ENCODE data around the gene ARSG. TPM values are rescaled to one million over a fixed set of nuclear protein-coding genes. Genes with fewer than 3 reads are reported as not detected.
"Not testable (repeated sequence)": the region's sequence is repeated elsewhere in the genome, so short reads cannot be mapped to it uniquely, and the experiment has no call there.

ARSG gene
- total and polyA plus RNA-seq, 10 of the 15 experiments (the other 5 are each of a cell fraction or from before 2014, with no cell fraction given) = 2.9 to 13.5 (median 7.6) TPM

DNA sequence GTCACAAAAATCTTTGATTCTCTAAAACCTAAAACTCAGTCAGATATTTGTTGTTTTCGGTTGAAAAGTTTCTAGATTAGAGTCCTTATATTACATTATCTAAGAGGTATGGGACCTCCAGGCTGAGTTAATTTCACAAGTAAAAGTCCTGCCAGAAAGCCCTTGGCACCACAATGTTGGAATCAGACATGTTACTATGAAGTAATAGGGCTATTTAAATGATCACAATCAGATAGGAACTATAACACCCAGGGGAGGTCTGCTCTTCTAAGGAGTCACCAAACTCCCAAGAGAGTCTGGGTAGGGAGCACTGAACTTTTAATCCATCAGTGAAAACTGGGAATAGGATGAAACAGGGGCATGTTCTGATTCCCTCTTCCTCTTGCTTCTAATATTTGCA lies 111.8 kb downstream of the ARSG start:
- 94% methylated on average over 1 of the region's 1 CpG for WGBS (ENCODE audit: insufficient coverage, insufficient replicate concordance, low lambda C conversion rate, missing lambda C conversion rate)
- intact Hi-C loops (cut with micrococcal nuclease; ENCODE audit: unreplicated experiment) = no loop called here
- Histone ChIP-seq H3K9me3 (replicated peaks; ENCODE audit: control insufficient read depth, insufficient read depth, low read length) (no peaks in the 10 kb centered on the region; the same call in 2 of the 3 replicates), H3K79me2 (ENCODE audit: control insufficient read depth, insufficient read depth, low read length) (no peaks in the 10 kb centered on the region), H3K4me1 (ENCODE audit: control insufficient read depth, insufficient read depth, low read length) (peaks cover 6% of the 10 kb centered on the region), H3K27ac (ENCODE audit: control insufficient read depth, insufficient read depth) (no peak overlapping the region), H3K4me2 (ENCODE audit: control insufficient read depth, insufficient read depth) (no peak overlapping the region), H3K9ac (ENCODE audit: control insufficient read depth, insufficient read depth, low read length) (no peak overlapping the region), H2AFZ (ENCODE audit: control insufficient read depth, low read depth, low read length) (no peak overlapping the region), H4K20me1 (ENCODE audit: control insufficient read depth, insufficient read depth) (no peaks in the 10 kb centered on the region), H3K4me3 (no peak overlapping the region), H3K36me3 (ENCODE audit: control insufficient read depth in 2 of 2, insufficient read depth in 2 of 2, low read length in 1 of 2) (no peaks in the 10 kb centered on the region), H3K27me3 (replicated peaks in 1 of 2; ENCODE audit: control insufficient read depth in 2 of 2, insufficient read depth in 2 of 2, low read length in 1 of 2) (no peaks in the 10 kb centered on the region)
- in situ Hi-C loops (cut with MboI) = no loop called here
- ChIA-PET SMC1A (ENCODE audit: uncharacterized antibody, unreplicated experiment) (interaction anchor here (0.7 to 0.8 kb wide), 2 partner anchors 13 to 138 kb away, joined by 3 to 4 read pairs; no protein-coding TSS in a partner anchor), POLR2A (no interaction called here), RAD21 (ENCODE audit: unreplicated experiment) (interaction anchor here (0.6 kb wide), 1 partner anchor 24 kb away, joined by 3 read pairs; no protein-coding TSS in a partner anchor), CTCF (interaction anchor here (2.8 kb wide), 1 partner anchor 231 kb away, joined by 7 read pairs; no protein-coding TSS in a partner anchor)
- no peak for ATAC-seq
- no TSS peak for BruUV-seq (replicated peaks)
- no peak for DNase-seq (ENCODE audit: low read depth, low spot score)
- TF ChIP-seq, protein P1, sequence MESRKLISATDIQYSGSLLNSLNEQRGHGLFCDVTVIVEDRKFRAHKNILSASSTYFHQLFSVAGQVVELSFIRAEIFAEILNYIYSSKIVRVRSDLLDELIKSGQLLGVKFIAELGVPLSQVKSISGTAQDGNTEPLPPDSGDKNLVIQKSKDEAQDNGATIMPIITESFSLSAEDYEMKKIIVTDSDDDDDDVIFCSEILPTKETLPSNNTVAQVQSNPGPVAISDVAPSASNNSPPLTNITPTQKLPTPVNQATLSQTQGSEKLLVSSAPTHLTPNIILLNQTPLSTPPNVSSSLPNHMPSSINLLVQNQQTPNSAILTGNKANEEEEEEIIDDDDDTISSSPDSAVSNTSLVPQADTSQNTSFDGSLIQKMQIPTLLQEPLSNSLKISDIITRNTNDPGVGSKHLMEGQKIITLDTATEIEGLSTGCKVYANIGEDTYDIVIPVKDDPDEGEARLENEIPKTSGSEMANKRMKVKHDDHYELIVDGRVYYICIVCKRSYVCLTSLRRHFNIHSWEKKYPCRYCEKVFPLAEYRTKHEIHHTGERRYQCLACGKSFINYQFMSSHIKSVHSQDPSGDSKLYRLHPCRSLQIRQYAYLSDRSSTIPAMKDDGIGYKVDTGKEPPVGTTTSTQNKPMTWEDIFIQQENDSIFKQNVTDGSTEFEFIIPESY (IDR thresholded peaks at IDR 0.05) = no peak
- no peak for TF ChIP-seq WRNIP1 (IDR thresholded peaks at IDR 0.05; ENCODE audit: borderline replicate concordance, low read depth, low read length)
- no peak for FAIRE-seq

DNA sequence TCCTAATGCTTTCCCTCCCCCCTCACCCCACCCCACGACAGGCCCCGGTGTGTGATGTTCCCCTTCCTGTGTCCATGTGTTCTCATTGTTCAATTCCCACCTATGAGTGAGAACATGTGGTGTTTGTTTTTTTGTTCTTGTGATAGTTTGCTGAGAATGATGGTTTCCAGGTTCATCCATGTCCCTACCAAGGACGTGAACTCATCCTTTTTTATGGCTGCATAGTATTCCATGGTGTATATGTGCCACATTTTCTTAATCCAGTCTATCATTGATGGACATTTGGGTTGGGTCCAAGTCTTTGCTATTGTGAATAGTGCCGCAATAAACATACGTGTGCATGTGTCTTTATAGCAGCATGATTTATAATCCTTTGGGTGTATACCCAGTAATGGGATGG lies 112.5 kb downstream of the ARSG start:
- H3K79me2 ChIP-seq (ENCODE audit: control insufficient read depth, insufficient read depth, low read length); H3K27me3 ChIP-seq (replicated peaks in 1 of 2; ENCODE audit: control insufficient read depth in 2 of 2, insufficient read depth in 2 of 2, low read length in 1 of 2); ATAC-seq; SMC1A ChIA-PET (ENCODE audit: uncharacterized antibody, unreplicated experiment); intact Hi-C loops (cut with micrococcal nuclease; ENCODE audit: unreplicated experiment); H3K27ac ChIP-seq (ENCODE audit: control insufficient read depth, insufficient read depth); H3K9ac ChIP-seq (ENCODE audit: control insufficient read depth, insufficient read depth, low read length); H3K4me1 ChIP-seq (ENCODE audit: control insufficient read depth, insufficient read depth, low read length); H3K4me3 ChIP-seq; H4K20me1 ChIP-seq (ENCODE audit: control insufficient read depth, insufficient read depth); H2AFZ ChIP-seq (ENCODE audit: control insufficient read depth, low read depth, low read length); DNase-seq (ENCODE audit: low read depth, low spot score); POLR2A ChIA-PET; BruUV-seq (replicated peaks); H3K9me3 ChIP-seq (replicated peaks; ENCODE audit: control insufficient read depth, insufficient read depth, low read length); H3K4me2 ChIP-seq (ENCODE audit: control insufficient read depth, insufficient read depth); in situ Hi-C loops (cut with MboI); FAIRE-seq; H3K36me3 ChIP-seq (ENCODE audit: control insufficient read depth in 2 of 2, insufficient read depth in 2 of 2, low read length in 1 of 2): not testable (repeated sequence)
- ChIA-PET CTCF (interaction anchor here (2.8 kb wide), 1 partner anchor 231 kb away, joined by 7 read pairs; no protein-coding TSS in a partner anchor), RAD21 (ENCODE audit: unreplicated experiment) (interaction anchor here (0.6 kb wide), 1 partner anchor 25 kb away, joined by 3 read pairs; no protein-coding TSS in a partner anchor)
- 95% methylated on average over 5 of the region's 5 CpGs for WGBS (ENCODE audit: insufficient coverage, insufficient replicate concordance, low lambda C conversion rate, missing lambda C conversion rate)

DNA sequence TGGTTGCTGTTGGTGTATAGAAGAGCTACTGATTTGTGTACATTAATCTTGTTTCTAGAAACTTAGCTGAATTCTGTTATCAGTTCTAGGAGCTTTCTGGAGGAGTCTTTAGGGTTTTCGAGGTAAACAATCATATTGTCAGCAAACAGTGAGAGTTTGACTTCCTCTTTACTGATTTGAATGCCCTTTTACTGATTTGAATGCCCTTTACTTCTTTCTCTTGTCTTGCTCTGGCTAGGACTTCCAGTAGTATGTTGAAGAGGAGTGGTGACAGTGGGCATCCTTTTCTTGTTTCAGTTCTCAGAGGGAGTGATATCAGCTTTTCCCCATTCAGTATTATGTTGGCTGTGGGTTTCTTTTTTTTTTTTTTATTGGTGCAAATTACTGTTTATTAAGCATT lies 116.4 kb downstream of the ARSG start:
- H3K27ac ChIP-seq (ENCODE audit: control insufficient read depth, insufficient read depth); H3K4me1 ChIP-seq (ENCODE audit: control insufficient read depth, insufficient read depth, low read length); H2AFZ ChIP-seq (ENCODE audit: control insufficient read depth, low read depth, low read length); ATAC-seq; FAIRE-seq; BruUV-seq (replicated peaks); H3K79me2 ChIP-seq (ENCODE audit: control insufficient read depth, insufficient read depth, low read length); H3K27me3 ChIP-seq (replicated peaks in 1 of 2; ENCODE audit: control insufficient read depth in 2 of 2, insufficient read depth in 2 of 2, low read length in 1 of 2); intact Hi-C loops (cut with micrococcal nuclease; ENCODE audit: unreplicated experiment); RAD21 ChIA-PET (ENCODE audit: unreplicated experiment); H3K36me3 ChIP-seq (ENCODE audit: control insufficient read depth in 2 of 2, insufficient read depth in 2 of 2, low read length in 1 of 2); in situ Hi-C loops (cut with MboI); H3K9ac ChIP-seq (ENCODE audit: control insufficient read depth, insufficient read depth, low read length); POLR2A ChIA-PET; H3K9me3 ChIP-seq (replicated peaks; ENCODE audit: control insufficient read depth, insufficient read depth, low read length); H4K20me1 ChIP-seq (ENCODE audit: control insufficient read depth, insufficient read depth); H3K4me3 ChIP-seq; DNase-seq (ENCODE audit: low read depth, low spot score); H3K4me2 ChIP-seq (ENCODE audit: control insufficient read depth, insufficient read depth): not testable (repeated sequence)
- ChIA-PET CTCF (interaction anchor here (0.6 to 1.3 kb wide), 2 partner anchors 9 to 280 kb away, joined by 3 to 9 read pairs; no protein-coding TSS in a partner anchor), SMC1A (ENCODE audit: uncharacterized antibody, unreplicated experiment) (interaction anchor here (0.7 to 0.8 kb wide), 2 partner anchors 9 to 30 kb away, joined by 3 to 4 read pairs; no protein-coding TSS in a partner anchor)
- WGBS (ENCODE audit: insufficient coverage, insufficient replicate concordance, low lambda C conversion rate, missing lambda C conversion rate) = 0% methylated on average over 1 of the region's 1 CpG
